ENCODE data around the gene TM7SF3.
"Not testable (repeated sequence)": the region's sequence is repeated elsewhere in the genome, so short reads cannot be mapped to it uniquely, and the experiment has no call there.

The TM7SF3 gene

GRCh38 chr12:27014085-27014858 lies at the start of gene TM7SF3:
Gene TM7SF3 (minus strand): TSS chr12:27014384. CDS start chr12:27014168, 216 bp downstream.
- peak; percentile 82 for DNase-seq

- DNase-seq, result no peak
Measured at GRCh38 chr12:27063250-27063851, 49.2 kb upstream of the TM7SF3 start.

- no peak for DNase-seq
Measured at GRCh38 chr12:27061317-27061716, 47.1 kb upstream of the TM7SF3 start.

- no peak for DNase-seq
Measured at GRCh38 chr12:27060740-27061139, 46.6 kb upstream of the TM7SF3 start.

- DNase-seq, result peak; percentile 20
Measured at GRCh38 chr12:27057543-27057942, 43.4 kb upstream of the TM7SF3 start.

GRCh38 chr12:27055966-27056365 lies 41.8 kb upstream of the TM7SF3 start:
- DNase-seq, result no peak

GRCh38 chr12:27052742-27053141 lies 38.6 kb upstream of the TM7SF3 start:
- no peak for DNase-seq

GRCh38 chr12:27052176-27052575 lies 38.0 kb upstream of the TM7SF3 start:
- no peak for DNase-seq

- no peak for DNase-seq
Measured at GRCh38 chr12:27048822-27049752, 34.9 kb upstream of the TM7SF3 start.

GRCh38 chr12:27042018-27042417 lies 27.8 kb upstream of the TM7SF3 start:
- not testable (repeated sequence) for DNase-seq

- DNase-seq, result not testable (repeated sequence)
Measured at GRCh38 chr12:27040637-27041036, 26.5 kb upstream of the TM7SF3 start.

- DNase-seq, result no peak
Measured at GRCh38 chr12:27034607-27035293, 20.6 kb upstream of the TM7SF3 start.

GRCh38 chr12:27032679-27033078 lies 18.5 kb upstream of the TM7SF3 start:
- no peak for DNase-seq

GRCh38 chr12:27031531-27031930 lies 17.3 kb upstream of the TM7SF3 start:
- no peak for DNase-seq

GRCh38 chr12:27026257-27026656 lies 12.1 kb upstream of the TM7SF3 start:
- no peak for DNase-seq

- no peak for DNase-seq
Measured at GRCh38 chr12:27025116-27025515, 10.9 kb upstream of the TM7SF3 start.

- DNase-seq, result no peak
Measured at GRCh38 chr12:27024291-27024690, 10.1 kb upstream of the TM7SF3 start.

GRCh38 chr12:27020761-27021160 lies 6.6 kb upstream of the TM7SF3 start:
- DNase-seq, result no peak

GRCh38 chr12:27018037-27018436 lies 3.9 kb upstream of the TM7SF3 start:
- no peak for DNase-seq

- DNase-seq, result not testable (repeated sequence)
Measured at GRCh38 chr12:27017163-27017823, 3.1 kb upstream of the TM7SF3 start.

GRCh38 chr12:27015730-27016076 lies 1.5 kb upstream of the TM7SF3 start:
- DNase-seq, result peak; percentile 24

Measured in DMS79 treated with DMSO at 0.1 percent for 48 hours (cell line).